Natural killer cell (primary cell): Measurements from ENCODE around the gene CCDC54. TPM values are rescaled to one million over a fixed set of nuclear protein-coding genes. Genes with fewer than 3 reads are reported as not detected.

Source experiments
- ATAC-seq, 3 donors: fragments of 150-1000 bp in 2 of 3; fragments of 200-7000 bp in 1 of 3; cut with Tn5 transposase; 1 replicate in 1 of 3; 2 replicates in 2 of 3; pipeline ENCODE4 v1.10.0; 2021; ENCODE audit warnings: mild to moderate bottlenecking in 2 of 3, moderate library complexity in 2 of 3
- DNase-seq, 2 donors: peaks; one replicate each; pipeline versions ENCODE4 v3.0.0 to v3.0.0-alpha.2; 2013 to 2021; ENCODE audit warnings: mixed read lengths in 1 of 2
- H3K27ac ChIP-seq: one replicate; pipeline ENCODE4 v1.5.1; 2013; ENCODE audit warnings: mild to moderate bottlenecking, low read length
- H3K27me3 ChIP-seq: one replicate; pipeline ENCODE4 v1.6.1; 2013; ENCODE audit warnings: low read length; ENCODE audit not compliant: control insufficient read depth, insufficient read depth
- H3K36me3 ChIP-seq: one replicate; pipeline ENCODE4 v1.6.1; 2013; ENCODE audit warnings: low read length; ENCODE audit not compliant: control insufficient read depth, insufficient read depth
- H3K4me1 ChIP-seq: one replicate; pipeline ENCODE4 v1.6.1; 2013; ENCODE audit warnings: low read length; ENCODE audit not compliant: control insufficient read depth, insufficient read depth
- H3K4me3 ChIP-seq: one replicate; pipeline ENCODE4 v1.5.1; 2013; ENCODE audit warnings: low read length
- H3K9me3 ChIP-seq: one replicate; pipeline ENCODE4 v1.6.1; 2013; ENCODE audit warnings: low read length; ENCODE audit not compliant: control insufficient read depth, insufficient read depth
- H3K27ac Mint-ChIP-seq, 2 donors: one replicate each; pipeline ENCODE4 v1.8.0; 2022; ENCODE audit warnings: mild to moderate bottlenecking in 2 of 2, mixed read lengths in 2 of 2, moderate library complexity in 1 of 2
- H3K27me3 Mint-ChIP-seq, 2 donors: one replicate each; pipeline ENCODE4 v1.8.0; 2022; ENCODE audit warnings: low read depth in 2 of 2, mixed read lengths in 2 of 2
- H3K36me3 Mint-ChIP-seq: one replicate; pipeline ENCODE4 v1.8.0; 2022; ENCODE audit warnings: mixed read lengths
- H3K4me1 Mint-ChIP-seq, 2 donors: one replicate each; pipeline ENCODE4 v1.8.0; 2022; ENCODE audit warnings: mixed read lengths in 2 of 2
- H3K4me3 Mint-ChIP-seq: one replicate; pipeline ENCODE4 v1.8.0; 2022; ENCODE audit warnings: mild to moderate bottlenecking, moderate library complexity, mixed read lengths
- H3K9me3 Mint-ChIP-seq, 2 donors: one replicate each; pipeline ENCODE4 v1.8.0; 2022; ENCODE audit warnings: mixed read lengths in 2 of 2
- WGBS: methylation state at CpG from one replicate; pipeline ENCODE4 v1.1.7; 2013; ENCODE audit warnings: missing lambda C conversion rate; ENCODE audit not compliant: insufficient coverage; 5-methylcytosine and 5-hydroxymethylcytosine counted together
- intact Hi-C: fragments of 100-400 bp; cut with micrococcal nuclease; formaldehyde crosslinking; loops from one replicate; pipeline ENCODE4 v1.14.2; 2022
- total RNA-seq, 4 donors: library from RNA; stranded (reverse); fragments of 120-200 nt in 1 of 4; gene quantifications; one replicate each; pipeline versions ENCODE4 v1.2.3 to v1.2.4, GENCODE V29; 2013 to 2022
- TF ChIP-seq, protein P1 (sequence below): fragments of 200-600 bp; IDR thresholded peaks from one replicate; pipeline ENCODE4 v1.8.0; 2022; ENCODE audit warnings: antibody characterized with exemption

The CCDC54 gene
- total RNA-seq, 3 donors from 2014 or later (not counting 1 experiment from before 2014, with no cell fraction given) = not detected

DNA sequence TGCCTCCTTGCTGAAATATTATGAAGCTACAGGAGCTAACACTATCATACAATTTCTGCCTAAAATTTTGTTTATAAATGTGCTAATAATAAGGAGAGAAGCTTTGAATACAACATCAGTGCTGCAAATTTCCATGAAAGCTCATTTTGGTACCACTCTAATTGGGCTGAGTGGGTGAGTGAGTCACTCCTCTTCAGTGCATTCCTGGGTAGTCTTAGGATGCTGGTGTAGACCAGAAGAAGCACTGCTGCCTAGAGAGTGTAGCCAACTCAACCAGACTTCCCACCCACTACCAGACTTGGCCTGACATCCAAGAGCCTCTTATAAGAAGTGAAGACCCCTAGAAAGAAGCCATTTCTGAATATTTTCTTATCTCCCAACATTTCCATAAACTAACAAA is 32.5 kb upstream of the CCDC54 start:
- H3K36me3 ChIP-seq = no peaks in the 10 kb centered on the region
- Mint-ChIP-seq H3K4me1 (no peaks in the 10 kb centered on the region), H3K4me3 (no peak overlapping the region), H3K9me3 (no peaks in the 10 kb centered on the region), H3K27ac (no peak overlapping the region), H3K27me3 (no peaks in the 10 kb centered on the region), H3K36me3 (no peaks in the 10 kb centered on the region)
- H3K27me3 ChIP-seq = no peaks in the 10 kb centered on the region
- no peaks in the 10 kb centered on the region for H3K9me3 ChIP-seq
- DNase-seq (no peak), ATAC-seq (no peak)
- no peak overlapping the region for H3K27ac ChIP-seq
- intact Hi-C loops = no loop called here
- TF ChIP-seq, protein P1, sequence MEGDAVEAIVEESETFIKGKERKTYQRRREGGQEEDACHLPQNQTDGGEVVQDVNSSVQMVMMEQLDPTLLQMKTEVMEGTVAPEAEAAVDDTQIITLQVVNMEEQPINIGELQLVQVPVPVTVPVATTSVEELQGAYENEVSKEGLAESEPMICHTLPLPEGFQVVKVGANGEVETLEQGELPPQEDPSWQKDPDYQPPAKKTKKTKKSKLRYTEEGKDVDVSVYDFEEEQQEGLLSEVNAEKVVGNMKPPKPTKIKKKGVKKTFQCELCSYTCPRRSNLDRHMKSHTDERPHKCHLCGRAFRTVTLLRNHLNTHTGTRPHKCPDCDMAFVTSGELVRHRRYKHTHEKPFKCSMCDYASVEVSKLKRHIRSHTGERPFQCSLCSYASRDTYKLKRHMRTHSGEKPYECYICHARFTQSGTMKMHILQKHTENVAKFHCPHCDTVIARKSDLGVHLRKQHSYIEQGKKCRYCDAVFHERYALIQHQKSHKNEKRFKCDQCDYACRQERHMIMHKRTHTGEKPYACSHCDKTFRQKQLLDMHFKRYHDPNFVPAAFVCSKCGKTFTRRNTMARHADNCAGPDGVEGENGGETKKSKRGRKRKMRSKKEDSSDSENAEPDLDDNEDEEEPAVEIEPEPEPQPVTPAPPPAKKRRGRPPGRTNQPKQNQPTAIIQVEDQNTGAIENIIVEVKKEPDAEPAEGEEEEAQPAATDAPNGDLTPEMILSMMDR = no peak
- H3K4me3 ChIP-seq = no peak overlapping the region
- no peaks in the 10 kb centered on the region for H3K4me1 ChIP-seq

DNA sequence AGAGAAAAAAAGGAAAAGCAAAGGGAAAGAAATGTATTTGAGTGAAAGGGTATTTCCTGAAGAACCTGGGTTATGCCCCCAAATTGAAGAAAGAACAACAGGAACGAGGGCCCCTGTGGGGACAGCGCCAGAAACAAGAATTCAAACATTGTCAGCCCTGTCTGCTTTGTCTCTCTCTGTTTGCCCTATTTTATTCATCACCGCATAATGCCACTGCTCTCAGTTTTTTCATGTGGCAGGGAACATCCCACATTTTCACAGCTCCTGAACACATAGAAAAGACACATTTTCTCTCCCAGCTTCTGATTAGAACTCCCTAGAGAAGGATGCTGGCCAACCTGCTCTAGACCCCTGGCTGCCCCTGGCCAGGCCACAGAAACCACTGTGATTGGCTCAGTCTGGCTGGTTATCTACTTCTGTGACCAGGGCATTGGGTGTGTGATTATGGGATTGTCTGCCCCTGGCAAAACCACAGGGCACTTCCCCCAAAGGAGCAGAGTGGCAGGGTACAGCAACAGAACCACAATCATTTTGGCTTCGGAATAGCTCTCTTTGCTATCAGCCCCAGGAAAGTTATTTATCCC is 31.3 kb upstream of the CCDC54 start:
- Mint-ChIP-seq H3K27ac (no peak overlapping the region), H3K27me3 (no peaks in the 10 kb centered on the region), H3K9me3 (no peaks in the 10 kb centered on the region), H3K4me3 (no peak overlapping the region), H3K4me1 (no peaks in the 10 kb centered on the region), H3K36me3 (no peaks in the 10 kb centered on the region)
- ATAC-seq (no peak), DNase-seq (no peak)
- no peak overlapping the region for H3K4me3 ChIP-seq
- WGBS = 70% methylated on average over 4 of the region's 4 CpGs
- TF ChIP-seq, protein P1 = no peak
- H3K4me1 ChIP-seq = no peaks in the 10 kb centered on the region
- H3K27me3 ChIP-seq = no peaks in the 10 kb centered on the region
- intact Hi-C loops = no loop called here
- H3K27ac ChIP-seq = no peak overlapping the region
- H3K36me3 ChIP-seq = no peaks in the 10 kb centered on the region
- no peaks in the 10 kb centered on the region for H3K9me3 ChIP-seq

DNA sequence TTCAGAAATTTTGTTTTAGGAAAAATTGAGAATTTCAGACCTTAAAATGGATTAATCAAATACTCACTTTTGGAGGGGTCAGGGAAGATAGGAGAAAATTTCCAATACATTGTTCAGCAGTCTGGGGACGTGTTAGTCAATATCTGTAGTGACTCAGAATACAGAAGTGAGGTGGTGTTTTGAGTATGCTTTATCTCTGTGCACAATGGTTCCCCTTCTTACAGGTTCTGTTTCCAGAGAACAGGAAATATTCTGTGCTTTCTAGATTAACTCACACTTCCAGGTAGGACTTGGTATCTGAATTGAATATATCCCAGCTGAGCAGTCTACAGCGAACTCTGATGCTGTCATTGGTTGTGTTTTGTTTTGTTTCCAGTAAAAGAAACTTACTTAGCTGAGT is 30.7 kb upstream of the CCDC54 start:
- no peaks in the 10 kb centered on the region for H3K27me3 Mint-ChIP-seq
- DNase-seq = no peak
- no peaks in the 10 kb centered on the region for H3K4me1 Mint-ChIP-seq

DNA sequence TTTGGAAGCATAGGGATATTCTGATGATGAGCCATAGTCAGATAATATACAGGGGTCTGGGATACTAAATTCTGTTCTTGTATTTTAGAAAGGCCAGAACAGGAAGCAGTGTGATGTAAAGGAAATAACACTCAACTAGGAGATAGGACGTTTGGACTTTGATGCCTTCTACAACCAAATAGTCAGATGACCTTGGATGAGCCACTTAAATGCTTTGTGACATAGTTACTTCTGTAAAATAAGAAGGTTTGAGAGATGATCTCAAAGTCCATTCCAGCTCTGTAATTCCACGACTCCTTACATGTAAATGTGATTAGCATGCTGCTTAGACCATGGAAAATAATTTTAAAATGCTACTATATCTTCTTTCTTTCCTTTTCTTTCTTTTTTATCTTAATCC is 29.5 kb upstream of the CCDC54 start:
- ATAC-seq = peak in 1 of 3 donors; percentile 50
- WGBS = 0% methylated on average over 1 of the region's 2 CpGs
- H3K4me1 ChIP-seq = no peaks in the 10 kb centered on the region
- H3K36me3 ChIP-seq = no peaks in the 10 kb centered on the region
- H3K4me3 Mint-ChIP-seq = no peak overlapping the region
- DNase-seq = no peak
- H3K27ac Mint-ChIP-seq = no peak overlapping the region
- no peaks in the 10 kb centered on the region for H3K27me3 Mint-ChIP-seq
- H3K36me3 Mint-ChIP-seq = no peaks in the 10 kb centered on the region
- TF ChIP-seq, protein P1 = no peak
- H3K27me3 ChIP-seq = no peaks in the 10 kb centered on the region
- intact Hi-C loops = no loop called here
- H3K27ac ChIP-seq = no peak overlapping the region
- no peaks in the 10 kb centered on the region for H3K9me3 ChIP-seq
- no peaks in the 10 kb centered on the region for H3K9me3 Mint-ChIP-seq
- no peaks in the 10 kb centered on the region for H3K4me1 Mint-ChIP-seq
- no peak overlapping the region for H3K4me3 ChIP-seq

More for the DNA sequence above, 30.7 kb upstream of the CCDC54 start:
- Mint-ChIP-seq H3K36me3 (no peaks in the 10 kb centered on the region), H3K4me3 (no peak overlapping the region), H3K9me3 (no peaks in the 10 kb centered on the region), H3K27ac (no peak overlapping the region)
- intact Hi-C loops = no loop called here
- H3K27ac ChIP-seq = no peak overlapping the region
- no peaks in the 10 kb centered on the region for H3K36me3 ChIP-seq
- no peaks in the 10 kb centered on the region for H3K27me3 ChIP-seq
- ATAC-seq = no peak
- no peaks in the 10 kb centered on the region for H3K9me3 ChIP-seq
- TF ChIP-seq, protein P1 = no peak
- H3K4me3 ChIP-seq = no peak overlapping the region
- 16% methylated on average over 2 of the region's 2 CpGs for WGBS
- H3K4me1 ChIP-seq = no peaks in the 10 kb centered on the region
